Thyroid gland (tissue), 4 donors: ENCODE measurements around the gene ZBTB4. TPM values are rescaled to one million over a fixed set of nuclear protein-coding genes. Genes with fewer than 3 reads are reported as not detected.

Source experiments
- DNase-seq, 2 donors: peaks; one replicate each; pipeline ENCODE4 v3.0.0-alpha.2; 2019
- H3K27ac ChIP-seq, 3 donors: fragments of 200-600 bp; sonication (generic); 1 replicate in 2 of 3; 2 replicates in 1 of 3; pipeline ENCODE4 v1.5.1; 2016 to 2019; ENCODE audit warnings: mild to moderate bottlenecking in 1 of 3, moderate library complexity in 1 of 3
- H3K27me3 ChIP-seq: fragments of 200-600 bp; sonication (generic); one replicate; pipeline ENCODE4 v1.5.1; 2019
- H3K36me3 ChIP-seq, 2 donors: fragments of 200-600 bp; sonication (generic); one replicate each; pipeline ENCODE4 v1.5.1; 2016 to 2019
- H3K4me1 ChIP-seq, 2 donors: fragments of 200-600 bp; sonication (generic); one replicate each; pipeline ENCODE4 v1.5.1; 2017 to 2019
- H3K4me3 ChIP-seq, 3 donors: fragments of 200-600 bp; sonication (generic); replicated peaks in 1 of 3; 1 replicate in 2 of 3; 2 replicates in 1 of 3; pipeline ENCODE4 v1.5.1; 2016; ENCODE audit warnings: mild to moderate bottlenecking in 1 of 3
- H3K9me3 ChIP-seq: fragments of 200-600 bp; sonication (generic); one replicate; pipeline ENCODE4 v1.5.1; 2017
- POLR2A ChIP-seq, 2 donors: fragments of 450-650 bp; IDR thresholded peaks; one replicate each; pipeline ENCODE4 v1.6.1; 2017; ENCODE audit warnings: antibody characterized with exemption in 2 of 2, mild to moderate bottlenecking in 2 of 2, moderate library complexity in 1 of 2
- WGBS, 2 donors: methylation state at CpG; one replicate each; pipeline ENCODE4 v1.1.5; 2017; 5-methylcytosine and 5-hydroxymethylcytosine counted together
- intact Hi-C: fragments of 100-400 bp; cut with DNase I; formaldehyde crosslinking; loops from one replicate; pipeline ENCODE4 v1.15.1; 2023
- total RNA-seq, 4 donors: library from RNA; depleted of rRNA; stranded (reverse); fragments of >200 nt; gene quantifications; one replicate each; pipeline ENCODE4 v1.2.3, GENCODE V29; 2016
- TF ChIP-seq, protein P1 (sequence below), 6 experiments: fragments of 200-600 bp in 3 of 6; fragments of 450-650 bp in 3 of 6; sonication (generic) in 3 of 6; IDR thresholded peaks; one replicate each; pipeline ENCODE4 v1.5.1; 2016 to 2019; ENCODE audit warnings: antibody characterized with exemption in 6 of 6, mild to moderate bottlenecking in 2 of 6, inconsistent platforms in 1 of 6, moderate library complexity in 1 of 6

The ZBTB4 gene
- total RNA-seq, 4 donors from 2014 or later: 58.5 to 85.2 (median 79.9) TPM

DNA sequence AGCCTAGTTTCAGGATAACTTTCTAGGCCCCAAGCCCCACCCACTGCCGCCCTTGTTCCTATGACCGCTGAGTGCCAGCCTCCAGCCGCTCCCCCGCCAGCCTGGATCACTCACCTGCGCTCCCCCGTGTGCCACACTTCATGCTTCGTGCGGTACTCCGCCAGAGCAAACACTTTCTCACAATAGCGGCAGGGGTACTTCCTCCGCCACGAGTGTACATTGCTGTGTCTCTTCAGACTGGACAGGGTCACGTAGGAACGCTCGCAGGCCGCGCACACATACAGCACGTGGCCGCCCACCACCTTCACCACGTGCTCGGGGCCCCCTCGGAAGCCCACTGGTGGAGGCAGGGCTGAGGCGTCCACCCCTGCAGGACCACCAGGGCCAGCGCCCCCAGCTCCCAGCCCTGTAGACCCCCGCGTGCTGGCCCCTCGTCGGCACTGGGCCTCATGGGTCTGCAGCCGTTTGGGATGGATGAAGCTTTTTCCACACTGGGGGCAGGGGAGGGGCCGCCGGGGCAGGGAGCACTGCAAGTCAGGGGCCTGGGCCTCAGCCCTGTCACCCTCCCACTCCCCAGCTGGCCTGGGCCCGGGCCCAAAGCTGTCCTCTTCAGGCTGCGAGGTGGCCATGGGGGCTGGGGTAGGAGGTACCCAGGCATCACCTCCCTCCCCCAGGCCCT, 13.7 kb downstream of the ZBTB4 start:
- no peaks in the 10 kb centered on the region for H3K27me3 ChIP-seq
- H3K4me1 ChIP-seq: peaks cover 28 to 34% of the 10 kb centered on the region in 2 donors
- H3K9me3 ChIP-seq: no peaks in the 10 kb centered on the region
- intact Hi-C loops: no loop called here
- H3K27ac ChIP-seq: peak overlapping the region; percentile 54 to 74 (median 66)
- TF ChIP-seq POLR2A (IDR thresholded peaks at IDR 0.05): no peak
- TF ChIP-seq, protein P1, sequence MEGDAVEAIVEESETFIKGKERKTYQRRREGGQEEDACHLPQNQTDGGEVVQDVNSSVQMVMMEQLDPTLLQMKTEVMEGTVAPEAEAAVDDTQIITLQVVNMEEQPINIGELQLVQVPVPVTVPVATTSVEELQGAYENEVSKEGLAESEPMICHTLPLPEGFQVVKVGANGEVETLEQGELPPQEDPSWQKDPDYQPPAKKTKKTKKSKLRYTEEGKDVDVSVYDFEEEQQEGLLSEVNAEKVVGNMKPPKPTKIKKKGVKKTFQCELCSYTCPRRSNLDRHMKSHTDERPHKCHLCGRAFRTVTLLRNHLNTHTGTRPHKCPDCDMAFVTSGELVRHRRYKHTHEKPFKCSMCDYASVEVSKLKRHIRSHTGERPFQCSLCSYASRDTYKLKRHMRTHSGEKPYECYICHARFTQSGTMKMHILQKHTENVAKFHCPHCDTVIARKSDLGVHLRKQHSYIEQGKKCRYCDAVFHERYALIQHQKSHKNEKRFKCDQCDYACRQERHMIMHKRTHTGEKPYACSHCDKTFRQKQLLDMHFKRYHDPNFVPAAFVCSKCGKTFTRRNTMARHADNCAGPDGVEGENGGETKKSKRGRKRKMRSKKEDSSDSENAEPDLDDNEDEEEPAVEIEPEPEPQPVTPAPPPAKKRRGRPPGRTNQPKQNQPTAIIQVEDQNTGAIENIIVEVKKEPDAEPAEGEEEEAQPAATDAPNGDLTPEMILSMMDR (IDR thresholded peaks at IDR 0.05): no peak
- no peak for DNase-seq
- peaks cover 24 to 33% of the 10 kb centered on the region in 2 donors for H3K36me3 ChIP-seq
- 80 to 93% methylated on average over 18 to 21 of the region's 33 CpGs for WGBS, 2 donors
- no peak overlapping the region for H3K4me3 ChIP-seq

- Histone ChIP-seq H3K4me1 (peaks cover 17 to 31% of the 10 kb centered on the region in 2 donors), H3K4me3 (no peak overlapping the region), H3K36me3 (peaks cover 24 to 33% of the 10 kb centered on the region in 2 donors), H3K27ac (no peak overlapping the region), H3K27me3 (no peaks in the 10 kb centered on the region), H3K9me3 (no peaks in the 10 kb centered on the region)
- intact Hi-C loops: no loop called here
- no peak for DNase-seq
- 94 to 96% methylated on average over 9 of the region's 9 CpGs for WGBS, 2 donors
- no peak for TF ChIP-seq POLR2A (IDR thresholded peaks at IDR 0.05)
- TF ChIP-seq, protein P1 (IDR thresholded peaks at IDR 0.05): no peak
Measured at GRCh38 chr17:7464081-7464480, 15.3 kb downstream of the ZBTB4 start.

DNA sequence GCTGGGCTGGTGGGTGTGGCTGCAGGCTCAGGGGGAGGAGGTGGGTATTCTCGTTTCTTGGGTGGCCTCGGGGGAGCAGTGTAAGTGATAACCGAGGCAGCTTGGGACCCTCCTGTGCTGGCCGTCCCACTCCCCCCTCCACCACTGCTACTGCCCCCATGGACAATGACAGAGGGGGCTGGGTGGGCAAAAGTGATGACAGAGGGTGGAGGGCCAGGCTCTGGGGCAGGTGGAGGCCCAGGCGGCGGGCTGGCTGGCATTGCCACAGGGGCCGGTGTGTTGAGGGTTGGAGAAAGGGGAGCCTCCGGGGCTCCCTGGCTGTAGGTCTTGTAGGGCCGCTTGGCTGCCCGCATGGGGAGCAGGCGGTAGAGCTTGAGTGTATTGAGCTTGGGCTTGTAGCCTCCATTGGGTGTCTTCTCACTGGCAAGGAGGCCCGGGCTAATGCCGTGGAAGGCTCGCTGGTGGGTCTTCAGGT, 16.0 kb downstream of the ZBTB4 start:
- intact Hi-C loops: no loop called here
- 89 to 100% methylated on average over 3 to 14 of the region's 14 CpGs for WGBS, 2 donors
- no peak overlapping the region for H3K4me3 ChIP-seq
- no peak for DNase-seq
- peaks cover 24 to 33% of the 10 kb centered on the region in 2 donors for H3K36me3 ChIP-seq
- TF ChIP-seq, protein P1 (IDR thresholded peaks at IDR 0.05): no peak
- peaks cover 16 to 25% of the 10 kb centered on the region in 2 donors for H3K4me1 ChIP-seq
- no peaks in the 10 kb centered on the region for H3K9me3 ChIP-seq
- H3K27ac ChIP-seq: no peak overlapping the region
- H3K27me3 ChIP-seq: no peaks in the 10 kb centered on the region

GRCh38 chr17:7462474-7463371, 16.7 kb downstream of the ZBTB4 start:
- intact Hi-C loops: no loop called here
- TF ChIP-seq, protein P1 (IDR thresholded peaks at IDR 0.05): no peak
- TF ChIP-seq POLR2A (IDR thresholded peaks at IDR 0.05): no peak
- DNase-seq: no peak
- Histone ChIP-seq H3K4me3 (no peak overlapping the region), H3K27me3 (no peaks in the 10 kb centered on the region), H3K9me3 (no peaks in the 10 kb centered on the region), H3K4me1 (peaks cover 14 to 18% of the 10 kb centered on the region in 2 donors), H3K27ac (no peak overlapping the region), H3K36me3 (peaks cover 24 to 33% of the 10 kb centered on the region in 2 donors)
- WGBS, 2 donors: 92 to 93% methylated on average over 28 to 35 of the region's 44 CpGs
